A549 treated with GW870086 at 1 μM for 4 hours (cell line): ENCODE measurements around the gene CYLC1. TPM values are rescaled to one million over a fixed set of nuclear protein-coding genes. Genes with fewer than 3 reads are reported as not detected.

Experiments used
- total RNA-seq: library from RNA; stranded (reverse); fragments of 200-300 nt; extraction: Qiagen RNA extraction; gene quantifications from 5 replicates; pipeline ENCODE4 v1.2.3, GENCODE V29; 2022; ENCODE audit warnings: low read depth

CYLC1 gene, protein sequence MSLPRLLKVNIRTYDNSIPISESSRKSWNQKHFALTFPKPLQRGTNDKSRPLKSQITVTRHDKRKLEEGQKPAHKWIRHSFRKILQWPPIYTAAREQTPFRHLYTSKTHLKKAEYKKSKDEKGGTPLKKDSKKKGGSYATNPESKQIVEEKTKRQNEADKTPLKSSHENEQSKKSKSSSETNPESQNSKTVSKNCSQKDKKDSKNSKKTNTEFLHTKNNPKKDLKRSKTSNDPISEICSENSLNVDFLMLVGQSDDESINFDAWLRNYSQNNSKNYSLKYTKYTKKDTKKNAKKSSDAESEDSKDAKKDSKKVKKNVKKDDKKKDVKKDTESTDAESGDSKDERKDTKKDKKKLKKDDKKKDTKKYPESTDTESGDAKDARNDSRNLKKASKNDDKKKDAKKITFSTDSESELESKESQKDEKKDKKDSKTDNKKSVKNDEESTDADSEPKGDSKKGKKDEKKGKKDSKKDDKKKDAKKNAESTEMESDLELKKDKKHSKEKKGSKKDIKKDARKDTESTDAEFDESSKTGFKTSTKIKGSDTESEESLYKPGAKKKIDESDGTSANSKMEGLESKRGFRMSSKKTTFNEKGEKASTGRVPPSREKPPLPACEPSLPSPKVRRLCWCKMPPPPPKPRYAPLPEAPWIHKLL
- total RNA-seq = not detected in 5 replicates

DNA sequence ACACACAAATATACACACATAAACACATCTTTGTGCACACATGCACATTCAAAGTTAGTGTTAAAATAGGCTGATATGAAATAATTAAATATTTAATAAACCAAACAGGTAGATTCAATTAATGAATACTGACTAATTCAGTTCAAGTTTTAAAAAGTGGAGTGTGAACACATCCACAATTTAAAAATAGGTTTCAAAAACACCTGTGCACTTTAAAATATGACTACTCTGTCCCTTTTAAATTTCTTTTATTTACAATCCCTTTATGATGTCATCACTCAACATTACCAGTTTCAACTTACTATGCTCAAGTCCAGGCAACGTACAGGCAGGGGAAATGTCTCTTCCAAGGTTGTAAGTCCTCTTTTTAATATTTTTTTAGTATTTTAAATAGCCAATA lies at the start of gene CYLC1:
Gene CYLC1, plus strand, starts transcription at position 301 of the 400 bp plus-strand sequence. Its CDS starts 37 bp downstream, at position 338.

